Ramos (cell line): ENCODE data around the gene AKAP10.
"Not testable (repeated sequence)": the region's sequence is repeated elsewhere in the genome, so short reads cannot be mapped to it uniquely, and the experiment has no call there.

Experiments
- in situ Hi-C: fragments of 300-500 bp; cut with MboI; formaldehyde crosslinking; loops from one replicate; pipeline ENCODE4 v1.14.3; 2022; ENCODE audit warnings: low sequenced_read_pairs; ENCODE audit not compliant: unreplicated experiment

AKAP10 gene, protein sequence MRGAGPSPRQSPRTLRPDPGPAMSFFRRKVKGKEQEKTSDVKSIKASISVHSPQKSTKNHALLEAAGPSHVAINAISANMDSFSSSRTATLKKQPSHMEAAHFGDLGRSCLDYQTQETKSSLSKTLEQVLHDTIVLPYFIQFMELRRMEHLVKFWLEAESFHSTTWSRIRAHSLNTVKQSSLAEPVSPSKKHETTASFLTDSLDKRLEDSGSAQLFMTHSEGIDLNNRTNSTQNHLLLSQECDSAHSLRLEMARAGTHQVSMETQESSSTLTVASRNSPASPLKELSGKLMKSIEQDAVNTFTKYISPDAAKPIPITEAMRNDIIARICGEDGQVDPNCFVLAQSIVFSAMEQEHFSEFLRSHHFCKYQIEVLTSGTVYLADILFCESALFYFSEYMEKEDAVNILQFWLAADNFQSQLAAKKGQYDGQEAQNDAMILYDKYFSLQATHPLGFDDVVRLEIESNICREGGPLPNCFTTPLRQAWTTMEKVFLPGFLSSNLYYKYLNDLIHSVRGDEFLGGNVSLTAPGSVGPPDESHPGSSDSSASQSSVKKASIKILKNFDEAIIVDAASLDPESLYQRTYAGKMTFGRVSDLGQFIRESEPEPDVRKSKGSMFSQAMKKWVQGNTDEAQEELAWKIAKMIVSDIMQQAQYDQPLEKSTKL

GRCh38 chr17:19977293-19978208, at the start of gene AKAP10:
TSS of gene AKAP10 (minus strand) at chr17:19977828. CDS start at chr17:19977679, 149 bp downstream.
- in situ Hi-C loops: loop anchor here (25.0 kb wide), 1 partner anchor 335 kb away; no protein-coding TSS in a partner anchor

DNA sequence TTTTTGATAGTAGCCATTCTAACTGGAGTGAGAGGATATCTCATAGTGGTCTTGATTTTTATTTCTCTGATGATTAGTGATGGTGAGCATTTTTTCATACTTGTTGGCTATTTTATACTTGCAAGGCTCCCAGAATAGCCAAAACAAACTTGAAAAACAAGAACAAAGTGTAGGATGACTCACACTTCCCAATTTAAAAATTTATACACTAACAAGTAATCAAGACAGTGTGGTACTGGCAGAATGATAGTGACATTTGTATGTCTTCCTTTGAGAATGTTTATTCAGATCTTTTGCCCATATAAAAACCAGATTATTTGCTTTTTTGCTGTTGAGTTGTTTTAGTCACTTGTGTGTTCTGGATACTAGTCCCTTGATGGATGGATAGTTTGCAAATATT, 49.3 kb upstream of the AKAP10 start:
- in situ Hi-C loops: no loop called here

DNA sequence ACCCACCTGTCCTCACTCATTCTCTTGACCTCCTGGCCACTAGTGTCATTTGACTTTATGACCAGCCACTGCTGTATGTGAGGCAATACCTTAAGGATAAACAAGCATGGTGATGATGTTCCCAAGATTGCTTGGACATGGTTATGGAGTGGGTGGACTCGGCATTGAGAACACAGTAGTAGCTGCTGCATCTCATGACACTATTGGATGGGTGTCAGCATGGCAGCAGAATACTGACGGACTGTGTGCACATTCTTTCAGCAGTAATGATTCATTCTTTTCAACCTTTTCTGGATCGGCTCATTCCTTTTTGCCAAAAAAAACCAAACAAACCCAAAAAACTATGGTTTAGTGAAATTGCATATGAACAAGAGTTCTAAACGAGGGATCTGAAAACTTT, 45.1 kb upstream of the AKAP10 start:
- in situ Hi-C loops: no loop called here

- in situ Hi-C loops: not testable (repeated sequence)
Observed at GRCh38 chr17:20016475-20016992, 38.9 kb upstream of the AKAP10 start.

- in situ Hi-C loops: no loop called here
Observed at GRCh38 chr17:20012017-20012536, 34.4 kb upstream of the AKAP10 start.

DNA sequence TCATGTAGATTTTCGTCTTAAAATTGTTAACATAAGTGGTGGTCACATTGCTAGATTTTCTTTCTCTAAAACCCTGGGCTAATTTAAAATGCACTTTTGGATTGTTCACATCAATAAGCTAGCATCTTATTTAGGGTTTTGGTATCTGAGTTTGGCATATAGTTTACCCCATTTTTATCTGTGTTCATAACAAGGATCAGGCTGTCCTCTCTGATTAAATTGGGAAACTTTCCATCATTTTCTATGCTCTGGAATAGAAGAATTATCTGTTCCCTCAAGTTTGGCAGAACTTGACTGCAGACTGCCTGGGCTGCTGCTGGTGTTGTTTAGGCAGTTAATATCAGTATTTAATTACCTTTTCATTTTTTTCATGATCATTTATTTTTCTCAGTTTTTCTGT, 33.3 kb upstream of the AKAP10 start:
- in situ Hi-C loops: no loop called here

DNA sequence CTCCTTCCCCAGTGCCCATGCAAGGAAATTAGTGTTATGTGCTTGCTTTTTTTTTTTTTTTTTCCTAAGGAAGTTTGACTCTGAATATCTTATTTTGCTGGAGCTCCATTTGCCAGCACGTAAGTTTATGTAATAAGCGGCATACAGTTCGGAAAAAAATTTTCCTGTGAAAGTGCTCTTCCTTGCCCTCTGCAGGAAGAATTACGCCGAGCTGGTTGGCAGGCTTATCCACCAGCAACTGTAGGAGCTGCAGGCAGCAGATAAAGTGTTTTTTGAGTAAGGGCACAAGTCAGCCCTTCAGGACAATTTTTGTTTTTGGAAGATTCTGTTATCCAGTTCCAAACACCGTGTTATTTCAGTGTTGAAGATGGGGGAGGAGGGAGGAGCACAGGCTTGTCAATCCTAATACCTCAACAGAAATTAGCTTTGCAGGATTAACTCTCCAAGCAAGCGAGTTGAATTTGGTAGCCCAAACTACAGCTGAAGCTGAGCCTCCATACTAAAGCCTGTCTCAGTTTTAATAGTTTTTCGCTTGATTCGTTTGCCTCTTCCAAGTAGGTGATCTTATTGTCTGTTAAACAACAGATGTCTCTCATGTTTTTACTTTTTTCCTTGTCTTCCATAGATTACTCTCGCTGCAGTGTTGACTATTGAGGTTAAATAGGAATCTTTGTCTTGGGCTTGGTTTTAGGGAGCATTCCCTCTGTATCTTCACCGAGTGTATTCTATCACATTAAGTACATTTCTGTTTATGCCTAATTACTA, 32.7 kb upstream of the AKAP10 start:
- in situ Hi-C loops: no loop called here

- in situ Hi-C loops: no loop called here
Observed at GRCh38 chr17:20009302-20010098, 31.9 kb upstream of the AKAP10 start, which contains the start of gene SPECC1. TSS of gene SPECC1 (plus strand) at chr17:20009359. CDS start at chr17:20096652, 87,293 bp downstream.

GRCh38 chr17:20009052-20009301, 31.3 kb upstream of the AKAP10 start:
- in situ Hi-C loops: no loop called here

DNA sequence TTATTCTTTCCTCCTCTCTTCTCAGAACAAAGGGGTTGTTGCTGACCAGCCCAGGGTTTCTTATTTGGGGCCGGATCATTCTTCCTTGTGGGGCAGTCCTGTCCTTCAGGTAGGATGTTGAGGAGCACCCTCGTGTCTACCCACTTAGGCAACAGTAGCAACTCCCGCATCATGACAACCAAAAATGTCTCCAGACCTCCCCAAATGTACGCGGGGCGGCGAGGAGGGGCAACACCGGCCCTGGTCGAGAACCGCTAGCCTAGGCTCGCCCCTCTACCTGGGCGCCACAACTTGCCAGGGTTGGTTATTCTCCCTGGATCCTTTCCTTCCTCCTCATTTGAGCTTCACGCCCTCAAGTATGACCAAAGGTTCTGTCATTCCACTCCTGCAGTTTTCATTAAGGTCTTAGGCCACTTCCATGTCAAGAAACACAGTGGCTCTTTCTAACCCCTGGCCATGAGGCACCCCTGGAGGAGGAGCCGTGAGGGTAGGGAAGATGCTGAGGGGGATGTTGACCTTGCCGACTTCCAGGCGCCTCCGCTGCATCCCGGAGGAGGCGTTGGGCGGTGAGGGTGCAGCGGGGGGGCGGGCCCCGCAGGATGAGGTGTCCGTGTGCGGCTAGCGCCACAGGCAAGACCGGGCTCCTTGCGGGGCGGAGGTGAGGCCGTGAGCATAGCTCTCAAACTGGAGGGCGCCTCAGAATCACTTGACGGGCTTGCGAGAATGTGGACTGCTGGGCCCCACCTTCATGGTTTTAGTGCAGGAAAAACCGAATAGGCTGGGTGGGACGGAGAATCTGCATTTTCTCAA, 30.8 kb upstream of the AKAP10 start:
- in situ Hi-C loops: no loop called here

DNA sequence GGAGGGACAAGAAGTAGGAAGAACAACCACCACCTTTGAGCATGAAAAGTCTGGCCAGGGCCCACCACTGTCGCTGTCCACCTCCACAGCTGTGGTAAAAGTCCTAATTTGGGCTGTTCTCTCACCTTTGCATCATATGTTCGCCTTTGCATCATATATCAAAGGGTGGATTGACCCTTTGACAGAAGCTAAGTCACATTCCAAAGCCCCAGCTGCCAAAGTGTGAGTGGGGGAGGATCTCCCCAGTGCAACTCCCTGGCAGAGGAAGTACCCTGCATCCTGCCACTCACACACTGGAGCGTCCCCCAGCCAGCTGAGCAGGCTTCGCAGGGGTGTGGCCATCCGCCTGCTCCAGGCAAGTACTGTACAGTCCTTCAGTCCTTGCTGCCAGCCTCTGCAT, 18.9 kb upstream of the AKAP10 start:
- in situ Hi-C loops: loop anchor here (10.0 to 25.0 kb wide), 2 partner anchors 108 to 316 kb away; no protein-coding TSS in a partner anchor

GRCh38 chr17:19996086-19996485, 18.5 kb upstream of the AKAP10 start:
- in situ Hi-C loops: loop anchor here (10.0 to 25.0 kb wide), 2 partner anchors 109 to 316 kb away; no protein-coding TSS in a partner anchor

DNA sequence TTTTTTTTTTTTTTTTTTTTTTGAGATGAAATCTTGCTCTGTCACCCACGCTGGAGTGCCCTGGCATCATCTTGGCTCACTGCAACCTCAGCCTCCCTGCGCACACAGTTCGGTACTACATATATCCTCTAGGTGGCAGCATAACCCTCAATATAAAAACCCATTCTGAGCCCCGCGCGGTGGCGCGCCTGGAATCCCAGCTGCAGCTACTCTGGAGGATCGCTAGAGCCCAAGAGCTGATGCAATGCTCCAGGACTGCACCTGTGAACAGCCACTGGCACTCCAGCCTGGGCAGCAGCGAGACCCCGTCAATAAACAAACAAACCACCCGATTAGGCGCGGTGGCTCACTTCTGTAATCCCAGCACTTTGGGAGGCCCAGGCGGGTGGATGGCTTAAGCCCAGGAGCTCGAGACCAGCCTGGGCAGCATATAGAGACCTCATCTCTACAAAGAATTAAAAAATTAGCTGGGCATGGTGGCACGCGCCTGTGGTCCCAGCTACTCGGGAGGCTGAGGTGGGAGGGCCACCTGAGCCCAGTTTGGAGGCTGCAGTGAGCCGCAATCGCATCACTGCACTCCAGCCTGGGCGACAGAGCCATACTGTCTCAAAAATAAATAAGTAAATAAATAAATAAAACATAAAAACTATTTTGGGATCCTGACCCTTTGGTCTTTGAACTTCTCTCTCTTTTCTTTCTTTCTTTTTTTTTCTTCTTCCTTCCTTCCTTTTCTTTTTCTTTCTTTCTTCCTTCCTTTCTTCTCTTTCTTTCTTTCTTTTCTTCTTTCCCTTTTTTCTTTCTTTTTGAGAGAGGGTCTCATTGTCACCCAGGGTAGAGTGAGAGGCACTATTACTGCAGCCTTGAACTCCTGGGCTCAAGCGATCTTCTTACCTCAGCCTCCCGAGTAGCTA, 15.4 kb upstream of the AKAP10 start:
- in situ Hi-C loops: loop anchor here (10.0 to 25.0 kb wide), 2 partner anchors 112 to 319 kb away; no protein-coding TSS in a partner anchor

DNA sequence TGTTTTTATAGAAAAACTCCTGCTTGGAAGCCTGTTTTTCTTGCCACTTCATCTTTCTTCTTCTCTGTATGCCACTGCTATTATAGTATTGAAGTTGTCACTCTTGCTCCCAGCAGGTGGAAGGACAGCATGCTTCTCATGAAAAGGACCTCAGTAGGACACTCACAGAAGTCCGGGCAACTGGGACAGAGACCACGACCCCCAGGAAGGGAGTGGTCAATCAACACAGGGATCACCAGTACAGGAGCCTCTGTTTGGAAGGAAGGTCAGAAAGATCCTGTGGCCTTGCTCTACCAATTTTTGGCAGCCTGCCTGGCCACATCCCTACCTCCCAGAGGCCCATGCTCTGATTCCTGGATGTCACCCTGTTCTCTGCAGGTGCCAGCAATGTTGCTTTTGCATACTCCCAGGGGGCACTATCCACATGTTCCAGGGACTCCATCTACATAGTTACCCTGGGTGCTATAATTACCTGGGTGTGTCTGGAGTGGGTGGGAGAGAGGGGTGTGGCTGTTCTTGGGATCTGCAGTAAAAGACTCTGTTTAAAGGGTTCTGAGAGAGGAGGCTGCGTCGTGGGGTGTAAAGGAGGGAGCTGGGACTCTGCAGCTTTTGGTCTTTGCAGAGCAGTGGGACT, 13.7 kb upstream of the AKAP10 start:
- in situ Hi-C loops: loop anchor here (10.0 to 25.0 kb wide), 2 partner anchors 113 to 321 kb away; no protein-coding TSS in a partner anchor

GRCh38 chr17:19987897-19988296, 10.3 kb upstream of the AKAP10 start:
- in situ Hi-C loops: loop anchor here (25.0 kb wide), 1 partner anchor 324 kb away; no protein-coding TSS in a partner anchor
